ENCODE data around the gene APOBEC3F.

Gene APOBEC3F

DNA sequence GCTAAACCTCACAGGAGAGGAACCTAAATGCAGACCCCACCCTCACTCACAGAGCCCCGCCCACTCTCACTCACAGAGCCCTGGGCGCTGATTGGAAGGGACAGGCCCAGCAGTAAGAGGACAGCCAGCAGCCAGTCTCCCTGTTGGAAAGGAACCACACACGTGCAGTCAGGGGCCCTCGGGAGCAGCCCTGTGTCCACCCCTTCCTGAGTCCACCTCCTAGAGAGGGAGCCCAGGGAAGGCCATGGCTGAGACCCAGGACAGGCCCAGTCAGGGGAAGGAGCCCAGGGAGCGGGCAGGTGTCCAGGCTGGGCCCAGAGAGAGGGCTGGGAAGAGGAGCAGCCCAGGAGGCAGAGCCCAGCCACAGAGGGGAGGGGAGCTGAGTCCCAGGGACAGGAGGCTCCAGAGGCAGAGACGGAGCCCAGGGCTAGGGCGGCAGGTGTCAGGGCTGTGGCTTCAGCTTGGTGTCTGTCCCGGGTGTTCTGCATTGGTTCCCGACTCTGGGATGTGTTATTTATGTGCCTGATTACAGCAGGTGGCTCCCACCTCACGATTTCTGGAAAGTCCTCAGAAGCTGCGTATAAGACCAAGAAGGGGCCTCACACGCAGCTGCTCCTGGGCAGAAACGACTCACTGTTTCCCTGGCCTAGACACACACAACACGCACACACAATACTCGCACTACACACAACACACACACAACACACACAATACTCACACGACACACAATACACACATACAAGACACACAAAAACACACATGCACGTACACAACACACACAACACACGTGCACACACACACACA, 47.4 kb downstream of the APOBEC3F start:
- FAIRE-seq (peak; percentile 41), DNase-seq (ENCODE audit: extremely low spot score, insufficient read length, low read depth) (no peak)

DNA sequence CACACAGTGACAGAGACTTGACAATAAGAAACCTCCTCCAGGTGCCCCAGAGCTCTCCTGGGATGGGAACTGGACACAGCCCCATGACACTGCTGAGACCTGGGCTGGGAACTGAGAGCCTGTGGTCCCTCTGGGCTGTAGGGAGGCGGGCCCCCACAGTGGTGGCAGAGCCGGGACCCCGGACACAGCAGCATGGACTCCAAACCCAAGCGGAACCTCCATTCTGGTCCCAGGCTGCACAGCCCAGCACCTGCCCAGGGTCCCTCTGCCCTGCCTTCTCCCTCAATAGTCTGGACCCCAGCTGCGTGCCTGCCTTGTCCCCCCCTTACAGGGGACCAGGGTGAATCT, 48.0 kb downstream of the APOBEC3F start:
- DNase-seq (ENCODE audit: extremely low spot score, insufficient read length, low read depth) (no peak), FAIRE-seq (peak; percentile 15)

DNA sequence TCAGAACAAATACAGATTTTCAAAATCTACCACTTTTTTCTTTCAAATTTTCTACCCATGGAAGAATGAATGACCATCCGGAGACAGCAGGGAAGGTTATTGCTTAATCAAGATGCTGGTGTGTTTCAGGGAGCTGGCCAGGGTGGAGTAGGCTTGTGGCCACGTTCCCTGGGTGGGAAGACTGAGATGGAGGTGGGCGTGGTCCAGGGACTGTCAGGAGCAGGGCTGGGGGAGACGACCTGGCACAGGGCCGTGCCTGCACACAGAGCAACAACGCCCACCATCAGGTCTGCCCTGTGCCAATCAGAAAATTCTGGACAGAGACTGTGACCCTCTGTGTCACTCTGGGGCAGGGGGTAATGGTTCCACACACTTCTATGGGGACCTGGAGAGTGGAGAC, 49.3 kb downstream of the APOBEC3F start:
- DNase-seq (ENCODE audit: extremely low spot score, insufficient read length, low read depth): no peak
- no peak for FAIRE-seq

DNA sequence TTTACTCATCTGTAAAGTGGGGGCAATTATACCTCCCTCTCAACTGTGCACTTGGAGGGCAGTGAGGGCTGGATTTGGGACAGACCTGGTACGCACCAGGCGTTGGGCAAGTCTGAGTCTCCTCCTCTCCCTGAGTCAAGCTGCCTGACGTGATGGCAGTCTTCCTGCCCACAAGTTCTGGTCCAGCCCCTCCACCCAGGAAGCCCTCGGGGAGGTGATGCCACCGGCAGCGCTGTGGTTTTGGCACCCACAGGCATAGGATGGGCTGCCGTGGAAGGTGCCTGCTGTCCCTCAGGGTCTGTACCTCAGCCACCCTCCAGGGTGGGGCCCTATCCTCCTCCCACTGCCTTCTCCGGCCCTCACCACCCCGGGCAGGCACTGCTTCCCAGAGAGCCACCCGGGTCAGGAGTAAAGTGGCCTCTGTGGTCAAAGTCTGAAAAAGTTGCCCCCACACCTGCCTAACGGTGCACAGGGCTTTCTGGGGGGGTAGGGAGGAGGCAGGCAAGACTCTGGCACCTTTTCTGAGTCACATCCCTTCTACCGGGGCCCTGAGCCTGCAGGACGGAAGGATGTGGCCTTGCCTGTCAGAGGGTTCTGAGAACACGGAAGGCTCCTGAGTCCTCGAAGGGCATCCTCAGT, 49.9 kb downstream of the APOBEC3F start:
- FAIRE-seq (peak; percentile 81), DNase-seq (ENCODE audit: extremely low spot score, insufficient read length, low read depth) (no peak)

DNA sequence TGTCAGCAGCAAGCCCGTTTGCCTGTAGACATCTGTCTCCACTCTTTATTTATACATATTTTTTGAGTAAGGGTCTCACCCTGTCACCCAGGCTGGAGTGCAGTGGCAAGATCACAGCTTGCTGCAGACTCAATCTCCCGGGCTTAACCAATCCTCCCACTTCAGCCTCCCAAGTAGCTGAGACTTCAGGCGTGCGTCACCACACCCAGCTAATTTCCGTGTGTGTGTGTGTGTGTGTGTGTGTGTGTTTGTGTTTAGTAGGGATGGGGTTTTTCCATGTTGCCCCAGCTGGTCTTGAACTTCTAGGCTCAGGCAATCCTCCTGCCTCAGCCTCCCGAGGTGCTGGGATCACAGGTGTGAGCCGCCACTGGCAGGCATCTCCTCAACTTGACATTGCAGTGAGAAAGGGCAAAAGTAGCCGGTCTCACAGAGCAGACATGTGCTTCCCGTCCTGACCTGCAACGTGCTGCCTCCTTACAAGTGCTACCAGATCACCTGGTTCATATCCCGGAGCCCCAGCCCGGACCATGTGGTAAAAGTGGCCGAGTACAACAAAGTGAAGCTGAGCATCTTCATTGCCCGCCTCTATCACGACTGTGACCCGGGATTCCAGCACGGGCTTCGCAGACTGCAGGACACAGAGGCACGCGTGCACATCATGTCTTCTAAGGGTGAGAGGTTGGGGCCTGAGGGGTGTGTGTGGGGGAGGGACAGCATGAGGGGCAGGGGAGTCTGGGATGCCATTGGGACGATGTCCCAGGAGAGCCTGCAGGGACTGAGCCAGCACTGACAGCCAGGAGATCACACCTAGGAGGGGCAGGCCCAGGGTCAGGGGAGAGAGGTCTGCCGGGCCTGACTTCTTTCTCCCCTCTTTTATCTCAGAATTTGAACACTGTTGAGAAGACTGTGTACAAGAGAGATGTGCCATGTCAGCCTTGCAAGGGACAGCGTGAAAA, 50.7 kb downstream of the APOBEC3F start:
- FAIRE-seq: no peak
- no peak for DNase-seq (ENCODE audit: extremely low spot score, insufficient read length, low read depth)

DNA sequence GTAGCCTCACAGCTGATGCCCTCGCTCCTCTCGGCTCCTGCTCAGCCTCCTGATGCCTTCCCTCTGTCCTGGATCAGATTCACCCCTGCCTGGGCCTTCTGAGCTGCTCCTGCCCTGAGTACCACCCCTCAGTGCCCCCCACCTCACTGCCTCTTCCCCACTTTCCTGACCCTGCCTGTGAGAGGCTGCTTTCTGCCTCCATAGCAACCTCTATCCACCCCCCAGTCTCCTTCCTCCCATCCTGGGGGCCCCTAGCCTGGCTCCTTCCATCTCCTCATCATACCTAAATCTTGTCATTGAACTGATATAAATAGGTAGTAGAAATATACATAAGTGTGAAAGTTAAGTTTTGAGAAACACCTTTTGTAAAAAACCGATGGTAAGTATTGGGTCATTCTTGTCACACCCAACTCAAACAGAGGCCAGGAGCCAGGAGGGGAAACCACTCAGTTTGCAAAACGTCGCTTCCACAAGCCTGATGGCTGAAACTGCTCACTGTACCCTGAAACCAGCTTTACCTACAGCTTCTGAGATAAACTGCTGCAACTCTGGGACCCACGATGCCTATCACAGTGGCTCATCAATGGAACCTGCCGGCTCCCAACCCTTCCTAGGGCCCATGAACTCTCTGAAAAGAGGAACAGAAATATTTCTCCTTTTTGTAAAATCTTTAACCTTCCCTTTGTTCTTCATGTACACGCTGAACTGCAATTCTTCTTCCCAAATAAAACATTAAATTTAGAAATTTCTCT, 51.6 kb downstream of the APOBEC3F start:
- FAIRE-seq (peak; percentile 96), DNase-seq (ENCODE audit: extremely low spot score, insufficient read length, low read depth) (no peak)

DNA sequence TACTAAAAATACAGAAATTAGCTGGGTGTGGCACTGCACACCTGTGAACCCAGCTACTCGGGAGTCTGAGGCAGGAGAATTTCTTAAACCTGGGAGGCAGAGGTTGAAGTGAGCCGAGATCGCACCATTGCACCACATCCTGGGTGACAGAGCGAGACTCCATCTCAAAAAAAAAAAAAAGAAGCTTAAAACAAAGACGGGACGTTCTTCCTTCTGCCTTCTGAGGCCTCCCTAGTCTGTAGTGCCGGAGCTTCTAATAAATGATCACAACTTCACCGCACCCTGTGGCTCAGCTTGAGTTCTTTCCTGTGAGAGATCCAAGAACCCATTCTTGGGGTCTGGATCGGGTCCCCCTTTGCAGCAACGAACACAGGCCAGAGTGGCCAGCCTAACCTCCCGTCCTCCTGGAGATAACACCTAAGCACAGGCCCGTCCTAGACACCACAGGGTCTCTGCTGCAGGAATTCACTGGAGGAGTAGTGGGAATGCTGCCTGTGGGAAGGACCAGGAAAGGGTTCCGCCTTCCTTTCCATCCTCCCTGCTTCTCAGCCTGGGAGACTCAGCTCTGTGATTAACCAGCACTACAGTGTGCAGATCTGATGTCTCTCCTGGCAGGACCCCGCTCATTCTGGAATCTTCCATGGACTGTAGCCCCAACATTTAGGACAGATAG, 54.2 kb downstream of the APOBEC3F start:
- no peak for FAIRE-seq
- no peak for DNase-seq (ENCODE audit: extremely low spot score, insufficient read length, low read depth)

DNA sequence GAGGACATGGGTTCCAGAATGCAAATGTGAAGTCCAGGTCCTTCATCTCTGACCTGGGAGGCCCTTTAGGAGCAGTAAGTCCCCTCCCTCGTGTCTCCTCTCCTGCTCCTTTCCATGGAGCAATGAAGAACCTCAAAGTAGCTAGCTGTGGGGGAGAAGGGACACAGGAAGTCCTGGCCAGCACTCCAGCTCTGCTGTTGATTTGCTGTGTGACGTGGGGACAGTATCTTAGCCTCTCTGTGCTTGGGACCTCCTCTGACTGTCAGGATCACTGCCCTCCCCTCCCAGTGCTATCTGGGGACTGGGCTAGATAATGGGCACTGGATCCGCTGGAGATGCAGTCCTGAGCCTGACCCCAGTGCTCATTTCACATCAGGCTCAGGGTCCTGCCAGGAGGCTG, 55.3 kb downstream of the APOBEC3F start:
- DNase-seq (ENCODE audit: extremely low spot score, insufficient read length, low read depth): no peak
- peak; percentile 35 for FAIRE-seq

DNA sequence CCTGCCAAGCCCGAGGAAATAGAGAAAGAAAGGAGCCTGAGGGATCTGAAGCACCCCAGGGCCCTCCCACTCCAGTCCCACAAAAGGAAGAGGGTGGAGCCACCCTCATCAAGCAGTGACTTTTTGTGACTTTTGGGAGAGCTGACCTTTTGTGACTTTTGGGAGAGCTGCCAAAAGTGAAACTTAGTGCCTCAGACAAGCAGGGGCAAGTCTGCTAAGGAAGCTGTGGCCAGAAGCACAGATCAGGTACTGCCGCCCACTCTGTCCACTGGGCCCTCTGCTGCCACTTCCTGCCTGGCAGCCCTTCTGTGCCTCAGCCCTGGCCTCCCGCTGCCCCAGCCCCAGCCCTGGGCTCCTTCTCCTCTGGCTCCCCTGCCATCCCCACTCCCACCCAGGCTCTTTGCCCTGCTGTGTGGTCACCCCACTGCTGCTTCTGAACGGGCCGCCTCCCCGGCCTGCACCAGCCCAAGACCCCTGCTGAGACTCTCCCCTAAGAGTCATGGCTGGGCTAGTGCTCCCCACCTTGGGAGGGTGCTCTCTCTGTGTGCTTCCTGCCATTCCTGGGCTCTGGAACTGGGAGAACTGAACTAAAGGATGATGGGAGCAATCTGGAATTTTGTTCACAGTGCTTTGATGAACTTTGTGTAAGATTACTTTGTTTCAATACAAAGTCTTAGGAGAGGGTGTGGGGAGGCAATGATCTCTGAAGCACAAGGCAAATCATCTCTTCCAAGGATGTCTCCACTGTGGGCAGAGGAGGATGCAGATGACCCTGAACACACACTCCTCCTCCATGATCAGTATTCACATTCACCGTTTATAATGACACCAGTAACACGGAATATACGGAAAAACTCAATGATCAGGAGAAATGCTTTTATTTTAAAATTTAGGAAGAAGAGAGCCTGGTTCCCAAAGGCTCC, 56.7 kb downstream of the APOBEC3F start, which contains the start of gene APOBEC3H:
TSS of gene APOBEC3H (plus strand) at position 147 of the 923 bp plus-strand sequence. CDS start 3,035 bp downstream, outside the sequence.
- FAIRE-seq (peak; percentile 99), DNase-seq (ENCODE audit: extremely low spot score, insufficient read length, low read depth) (no peak)

DNA sequence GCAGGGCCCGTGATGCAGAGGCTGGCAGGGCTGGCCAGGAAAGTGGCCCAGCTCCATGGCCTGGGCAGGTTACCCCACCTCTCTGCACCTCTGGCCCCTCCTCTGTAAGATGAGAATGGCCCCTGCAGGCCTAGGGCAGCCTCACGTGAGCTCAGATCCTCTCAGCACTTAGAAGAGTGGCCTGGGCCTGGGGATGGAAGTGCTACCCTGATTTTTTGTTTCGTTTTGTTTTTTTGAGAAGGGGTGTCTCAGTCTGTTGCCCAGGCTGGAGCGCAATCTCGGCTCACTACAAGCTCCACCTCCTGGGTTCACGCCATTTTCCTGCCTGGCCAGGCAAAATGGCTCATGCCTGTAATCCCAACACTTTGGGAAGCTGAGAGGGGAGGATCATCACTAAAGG, 57.4 kb downstream of the APOBEC3F start:
- DNase-seq (ENCODE audit: extremely low spot score, insufficient read length, low read depth) (no peak), FAIRE-seq (no peak)

DNA sequence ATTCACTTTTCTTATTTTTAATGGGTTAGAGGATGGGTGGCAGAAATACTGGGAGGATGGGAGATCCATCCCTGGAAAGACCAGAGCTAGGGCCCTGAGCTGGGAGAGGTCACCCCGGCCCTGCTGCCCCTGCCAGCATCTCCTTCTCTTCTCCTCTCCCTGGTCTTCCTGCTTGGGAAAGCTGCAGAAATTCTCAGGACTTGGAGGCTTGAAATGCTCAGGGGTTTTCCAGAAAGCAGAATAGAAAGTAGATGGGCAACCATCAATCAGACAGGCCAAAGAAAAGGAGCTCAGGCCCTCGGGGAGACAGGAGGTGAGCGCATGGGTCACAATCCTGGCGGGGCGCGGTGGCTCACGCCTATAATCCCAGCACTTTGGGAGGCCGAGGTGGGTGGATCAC, 57.9 kb downstream of the APOBEC3F start:
- FAIRE-seq: peak; percentile 65
- DNase-seq (ENCODE audit: extremely low spot score, insufficient read length, low read depth): no peak

DNA sequence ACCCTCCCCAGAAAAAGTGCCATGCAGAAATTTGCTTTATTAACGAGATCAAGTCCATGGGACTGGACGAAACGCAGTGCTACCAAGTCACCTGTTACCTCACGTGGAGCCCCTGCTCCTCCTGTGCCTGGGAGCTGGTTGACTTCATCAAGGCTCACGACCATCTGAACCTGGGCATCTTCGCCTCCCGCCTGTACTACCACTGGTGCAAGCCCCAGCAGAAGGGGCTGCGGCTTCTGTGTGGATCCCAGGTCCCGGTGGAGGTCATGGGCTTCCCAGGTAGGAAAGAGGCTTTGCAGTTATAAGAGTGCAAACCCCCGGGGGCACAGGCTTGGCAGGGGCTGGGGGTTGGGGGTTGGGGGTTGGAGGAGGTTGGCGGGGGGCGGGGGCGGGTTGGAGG, 60.6 kb downstream of the APOBEC3F start:
- DNase-seq (ENCODE audit: extremely low spot score, insufficient read length, low read depth) (no peak), FAIRE-seq (no peak)

DNA sequence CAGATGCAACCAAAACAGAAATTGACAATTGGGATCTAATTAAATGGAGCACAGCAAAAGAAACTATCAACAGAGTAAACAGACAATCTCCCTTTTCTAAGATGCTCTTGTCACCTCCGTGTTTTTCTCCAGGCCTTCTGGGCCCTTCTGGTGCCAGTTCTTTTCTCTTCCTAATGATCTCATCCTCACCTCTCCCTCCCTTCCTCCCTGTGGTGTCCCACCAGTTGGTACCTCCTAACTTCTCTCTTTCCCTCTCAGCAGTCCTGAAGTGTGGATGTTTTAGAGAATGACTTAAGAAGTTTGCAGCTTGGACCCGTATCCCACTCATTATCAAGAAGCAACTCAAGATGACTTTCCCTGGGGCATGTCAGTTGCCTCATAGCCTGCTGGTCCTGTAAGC, 62.8 kb downstream of the APOBEC3F start:
- DNase-seq (ENCODE audit: extremely low spot score, insufficient read length, low read depth) (no peak), FAIRE-seq (no peak)
